Central memory CD4-positive, alpha-beta T cell (primary cell): Measurements from ENCODE around the gene SLC17A3.

Experiments
- DNase-seq: peaks from one replicate; pipeline ENCODE4 v3.0.0; 2022

The SLC17A3 gene

DNA sequence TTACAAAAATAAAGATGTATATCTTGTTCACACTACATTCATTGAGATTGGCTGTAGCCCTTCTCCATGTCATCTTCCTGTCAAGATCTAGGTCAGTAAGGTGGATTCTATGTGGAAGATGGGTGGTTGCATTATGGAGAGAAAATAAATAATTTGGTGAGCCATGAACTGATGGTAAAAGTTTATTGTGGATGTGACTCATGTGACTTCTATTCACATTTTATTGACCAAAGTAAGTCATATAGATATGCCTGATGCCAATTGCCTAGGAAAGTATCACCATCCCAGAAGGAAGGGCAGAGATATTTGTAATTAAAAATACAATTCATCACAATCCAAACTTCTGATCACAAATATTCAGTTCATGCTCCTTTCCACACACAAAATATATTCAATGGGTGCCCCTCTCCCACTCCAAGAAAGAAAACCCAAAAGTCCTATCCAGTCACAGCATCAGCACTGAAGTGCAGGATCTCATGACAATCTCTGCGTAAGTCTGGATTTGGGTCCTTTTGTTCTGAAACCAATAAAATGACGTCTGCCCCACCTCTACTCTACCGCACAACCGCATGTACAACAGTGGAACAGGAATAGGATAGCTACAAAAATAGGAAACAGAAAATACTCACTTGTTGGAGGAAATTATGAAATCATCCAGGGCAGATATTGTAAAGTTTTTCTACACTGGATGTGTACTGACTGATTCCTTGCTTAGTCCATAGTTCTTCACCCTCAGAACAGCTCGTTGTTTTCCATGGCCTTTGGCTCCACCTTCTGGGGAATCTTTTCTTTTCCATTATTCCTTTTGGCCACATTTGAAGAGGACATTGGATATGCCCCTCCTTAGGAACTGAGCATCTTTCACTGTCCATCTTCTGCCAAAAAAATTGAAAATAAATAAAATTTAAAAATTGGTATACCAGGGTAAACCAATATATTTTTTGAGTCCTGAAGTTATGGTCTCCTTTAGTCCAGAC lies 16.1 kb upstream of the SLC17A3 start:
- DNase-seq: peak; percentile 15

DNA sequence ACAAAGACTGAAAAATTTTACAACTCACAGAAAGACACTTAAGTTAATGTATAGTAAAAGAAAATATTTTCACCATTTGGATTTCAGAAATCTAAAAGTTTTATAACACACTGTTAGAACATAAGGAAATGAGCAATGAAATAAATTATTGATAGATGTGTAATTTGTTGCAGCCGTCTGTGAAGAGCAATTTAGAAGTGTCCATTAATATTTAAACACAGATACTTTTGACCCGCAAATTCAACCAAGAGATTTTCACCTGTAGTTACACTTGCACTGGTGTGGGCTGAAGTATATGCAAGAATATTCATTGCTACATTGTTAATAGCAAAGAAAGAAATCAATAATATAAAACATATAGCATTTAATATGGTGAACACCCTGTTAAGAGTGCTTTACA lies 14.6 kb upstream of the SLC17A3 start:
- DNase-seq: no peak

DNA sequence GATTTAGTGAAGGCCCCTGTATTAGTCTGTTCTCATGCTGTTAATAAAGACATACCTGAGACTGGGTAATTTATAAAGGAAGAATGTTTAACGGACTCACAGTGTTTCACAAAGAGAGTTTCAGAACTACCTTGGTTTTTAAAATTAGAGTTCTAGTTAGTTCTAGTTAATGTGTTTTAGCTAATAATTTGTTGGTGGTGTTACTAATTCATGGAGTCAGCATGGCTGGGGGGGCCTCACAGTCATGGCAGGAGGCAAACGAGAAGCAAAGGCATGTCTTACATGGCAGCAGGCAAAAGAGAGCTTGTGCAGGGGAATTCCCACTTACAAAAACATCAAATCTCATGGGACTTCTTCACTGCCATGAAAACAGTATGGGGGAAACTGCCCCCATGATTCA lies 12.0 kb upstream of the SLC17A3 start:
- no peak for DNase-seq

DNA sequence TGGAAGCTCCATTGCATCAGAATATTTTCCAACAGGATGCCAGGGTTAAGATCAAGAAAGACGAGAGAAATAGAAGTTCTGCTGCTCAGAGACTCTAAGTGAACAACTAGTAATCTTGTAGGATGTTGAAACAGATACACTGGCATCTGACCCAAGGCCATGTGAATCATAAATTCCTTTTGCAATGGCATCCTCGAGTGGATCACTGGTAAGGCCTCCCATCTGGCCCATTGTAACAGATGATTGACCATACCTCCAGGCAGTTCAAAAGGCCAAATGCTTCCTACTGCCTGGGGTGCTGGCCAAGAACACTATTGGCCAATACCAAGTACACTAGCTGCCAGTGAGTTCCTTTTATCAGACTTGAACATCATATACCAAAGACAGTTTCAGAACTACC lies 9.9 kb upstream of the SLC17A3 start:
- no peak for DNase-seq

DNA sequence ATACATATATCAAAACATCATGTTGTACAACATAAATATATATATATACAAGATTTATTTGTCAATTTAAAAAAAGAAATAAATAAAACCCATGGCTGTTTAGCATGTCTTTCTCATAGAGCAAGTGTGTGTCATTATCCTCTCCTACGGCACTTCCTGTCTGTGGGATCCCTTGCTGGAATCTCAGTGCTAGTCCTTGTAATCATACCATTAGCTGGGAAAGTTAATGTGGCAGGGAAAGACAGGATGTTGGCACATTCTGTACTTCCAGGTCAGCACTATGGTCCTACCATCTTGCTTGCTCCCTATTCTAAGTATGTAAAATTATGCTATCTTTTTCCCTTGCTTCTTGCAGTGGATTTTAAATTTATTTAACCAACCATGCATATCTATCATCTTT lies 9.5 kb upstream of the SLC17A3 start:
- DNase-seq: no peak

DNA sequence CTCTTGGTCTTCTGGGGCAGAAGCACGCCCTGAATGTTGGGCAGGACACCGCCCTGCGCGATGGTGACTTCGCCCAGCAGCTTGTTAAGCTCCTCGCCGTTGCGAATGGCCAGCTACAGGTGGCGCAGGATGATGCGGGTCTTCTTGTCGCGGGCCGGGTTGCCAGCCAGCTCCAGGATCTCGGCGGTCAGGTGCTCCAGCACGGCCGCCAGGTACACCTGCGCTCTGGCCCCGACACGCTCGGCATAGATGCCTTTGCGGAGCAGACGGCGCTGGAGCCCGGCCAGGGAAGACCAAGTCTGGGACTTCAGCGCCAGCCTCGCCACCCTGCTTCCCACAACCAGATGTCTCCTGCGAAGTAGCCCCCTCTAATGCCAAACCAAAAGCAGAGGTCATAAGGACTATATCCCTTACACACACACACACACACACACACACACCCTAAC lies 8.0 kb upstream of the SLC17A3 start:
- peak; percentile 61 for DNase-seq

DNA sequence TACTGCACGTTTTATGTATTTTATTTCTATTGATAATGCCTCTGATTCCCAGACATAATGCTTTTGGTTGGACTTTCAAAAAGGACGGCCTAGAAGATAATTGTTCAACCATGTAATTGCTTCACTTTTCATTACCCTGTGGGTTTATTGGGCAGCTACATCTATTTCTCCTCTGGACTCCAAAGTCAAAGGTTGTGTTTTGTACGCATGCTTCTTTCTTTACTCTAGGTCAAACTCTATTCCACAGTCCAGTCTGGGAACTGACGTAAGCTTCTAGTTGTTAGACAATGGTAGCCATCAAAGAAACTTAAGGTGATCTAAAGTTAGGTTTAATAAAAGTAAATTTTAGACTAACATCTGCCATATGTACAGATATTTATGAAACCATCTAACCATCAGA lies 6.6 kb upstream of the SLC17A3 start:
- DNase-seq: no peak

DNA sequence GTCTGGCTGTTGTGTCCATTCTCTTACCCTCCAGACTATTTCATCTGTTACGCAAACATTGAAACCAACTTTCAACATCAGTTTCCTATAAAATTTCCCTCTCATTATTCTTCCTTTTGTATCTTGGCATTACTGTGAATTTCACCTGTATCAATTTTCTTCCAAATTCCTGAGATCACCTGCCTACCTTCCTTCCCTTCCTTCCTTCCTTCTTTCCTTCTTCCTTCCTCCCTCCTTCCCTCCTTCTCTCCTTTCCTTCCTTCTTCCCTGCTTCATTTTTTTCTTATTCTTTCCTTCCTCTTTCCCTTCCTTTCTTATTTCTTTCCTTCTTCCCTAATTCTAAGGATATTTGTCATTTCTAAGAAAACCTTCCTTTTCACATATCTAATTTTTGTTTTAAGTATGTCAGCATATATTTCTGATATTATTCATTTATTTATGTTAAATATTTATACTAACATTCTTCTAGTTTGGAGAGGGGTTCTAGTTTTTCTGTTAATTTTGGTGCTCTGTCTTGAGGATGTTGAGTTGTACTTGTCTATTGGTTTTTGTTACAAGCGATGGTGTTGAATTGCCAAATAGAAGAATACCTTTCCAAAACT lies 4.8 kb upstream of the SLC17A3 start:
- no peak for DNase-seq

DNA sequence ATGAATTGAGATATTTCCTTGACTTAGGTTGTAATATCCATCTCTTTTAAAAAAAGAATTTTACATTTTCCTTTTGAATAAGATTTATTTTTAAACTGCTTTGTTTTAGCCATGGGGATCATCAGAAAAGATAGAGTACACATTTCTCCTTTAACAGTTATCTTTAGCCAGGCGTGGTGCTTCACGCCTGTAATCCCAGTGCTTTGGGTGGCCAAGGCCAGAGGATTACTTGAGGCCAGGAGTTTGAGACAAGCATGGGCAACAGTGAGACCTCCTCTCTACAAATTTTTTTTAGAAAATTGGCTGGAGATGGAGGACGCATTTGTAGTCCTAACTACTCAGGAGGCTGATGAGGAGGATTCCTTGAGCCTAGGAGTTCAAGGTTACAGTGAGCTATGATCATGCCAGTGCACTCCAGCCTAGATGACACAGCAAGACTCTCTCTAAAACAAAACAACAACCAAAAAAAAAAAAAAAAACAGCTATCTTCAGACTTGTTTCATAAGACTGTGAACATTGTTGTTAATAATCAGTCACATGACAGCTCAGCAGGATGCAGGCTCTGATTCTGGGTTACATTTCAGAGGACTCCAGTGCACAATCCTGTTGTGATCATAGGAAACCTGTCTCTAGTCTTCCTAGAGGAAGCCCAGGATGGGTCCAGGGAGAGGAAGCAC lies 2.0 kb upstream of the SLC17A3 start:
- no peak for DNase-seq

DNA sequence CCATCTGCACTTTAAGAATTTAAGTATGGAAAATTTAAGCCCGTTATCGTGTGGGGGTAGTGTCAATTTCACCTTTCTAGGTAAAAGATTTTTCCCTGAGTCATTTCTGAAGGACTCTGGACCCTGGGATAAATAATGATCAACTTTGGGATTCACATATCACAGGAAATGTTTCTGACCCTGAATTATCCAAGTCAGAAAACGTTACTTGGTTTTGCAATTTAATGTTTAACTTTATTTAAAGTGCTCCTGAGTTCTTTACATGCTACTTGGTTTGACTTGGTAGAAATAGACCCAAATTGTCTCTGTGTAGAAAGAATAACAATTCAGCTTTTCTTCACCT lies 1.5 kb upstream of the SLC17A3 start:
- DNase-seq: no peak

DNA sequence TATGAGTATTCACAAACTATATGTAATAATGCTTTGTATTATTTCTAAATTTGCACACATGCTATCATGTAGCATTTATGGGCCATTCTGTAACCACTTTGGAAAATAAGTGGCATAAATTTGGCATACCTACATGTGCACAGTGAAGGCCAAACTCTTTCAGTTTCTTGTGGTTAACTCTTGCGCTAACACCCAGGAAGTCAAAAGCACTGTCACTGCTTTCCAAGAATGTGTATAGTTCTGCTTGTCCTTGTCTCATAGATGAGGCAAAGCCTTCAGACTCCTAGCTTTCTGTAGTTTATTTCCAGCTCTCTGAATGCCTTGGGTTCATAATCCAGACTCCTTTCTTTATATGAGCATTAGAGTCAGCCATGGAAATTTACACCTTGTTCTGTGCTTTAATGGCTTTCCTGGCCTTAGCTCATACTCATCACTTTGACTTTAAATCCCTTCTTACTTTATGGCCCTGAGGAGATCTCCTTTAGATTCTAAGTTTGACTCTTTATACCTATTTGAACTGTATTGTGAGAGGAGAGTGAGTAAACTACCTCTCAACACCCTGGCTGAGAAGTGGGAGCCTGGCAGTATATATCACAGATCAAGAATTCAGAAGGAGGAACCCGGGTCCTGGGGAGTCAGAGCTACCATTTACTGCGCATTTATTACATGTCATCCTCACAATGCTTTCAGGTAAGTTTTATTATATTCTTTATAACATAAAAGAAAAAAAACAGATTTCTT lies 949 bp upstream of the SLC17A3 start:
- DNase-seq: peak; percentile 5

DNA sequence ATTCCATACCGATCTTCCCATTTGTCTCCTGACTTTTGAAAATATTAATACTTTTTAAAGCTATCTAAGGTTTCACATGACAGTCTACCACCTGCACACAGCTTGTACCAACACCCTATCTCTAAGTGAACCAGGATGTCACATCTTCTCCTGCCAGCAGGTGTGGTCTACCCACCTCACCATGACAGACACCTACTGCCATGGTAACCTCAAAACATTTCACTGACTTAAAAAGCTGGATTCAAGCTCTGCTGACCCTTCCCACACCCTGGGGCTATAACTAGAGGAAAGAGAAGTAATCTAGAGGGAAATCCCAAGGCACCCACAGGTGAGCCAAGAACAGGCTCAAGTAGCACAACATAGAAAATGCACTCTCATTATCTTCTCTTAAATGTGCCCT lies 1.2 kb downstream of the SLC17A3 start:
- peak; percentile 74 for DNase-seq

DNA sequence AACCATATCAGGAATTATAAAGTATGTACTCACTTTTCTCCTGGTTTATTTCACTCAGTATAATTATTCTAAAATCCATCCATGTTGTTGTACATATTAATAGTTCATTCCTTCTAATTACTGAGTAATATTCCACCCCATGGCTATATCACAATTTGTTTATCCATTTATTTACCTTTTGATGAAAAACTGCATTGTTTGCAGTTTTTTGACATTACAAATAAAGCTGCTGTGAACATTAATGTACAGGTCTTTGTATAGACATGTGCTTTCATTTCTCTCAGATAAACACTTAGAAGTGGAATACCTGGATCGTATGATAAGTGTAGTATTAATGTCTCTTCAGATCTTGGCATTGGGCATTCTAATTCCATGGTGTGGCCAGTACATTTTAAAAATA lies 4.2 kb downstream of the SLC17A3 start:
- DNase-seq: no peak

DNA sequence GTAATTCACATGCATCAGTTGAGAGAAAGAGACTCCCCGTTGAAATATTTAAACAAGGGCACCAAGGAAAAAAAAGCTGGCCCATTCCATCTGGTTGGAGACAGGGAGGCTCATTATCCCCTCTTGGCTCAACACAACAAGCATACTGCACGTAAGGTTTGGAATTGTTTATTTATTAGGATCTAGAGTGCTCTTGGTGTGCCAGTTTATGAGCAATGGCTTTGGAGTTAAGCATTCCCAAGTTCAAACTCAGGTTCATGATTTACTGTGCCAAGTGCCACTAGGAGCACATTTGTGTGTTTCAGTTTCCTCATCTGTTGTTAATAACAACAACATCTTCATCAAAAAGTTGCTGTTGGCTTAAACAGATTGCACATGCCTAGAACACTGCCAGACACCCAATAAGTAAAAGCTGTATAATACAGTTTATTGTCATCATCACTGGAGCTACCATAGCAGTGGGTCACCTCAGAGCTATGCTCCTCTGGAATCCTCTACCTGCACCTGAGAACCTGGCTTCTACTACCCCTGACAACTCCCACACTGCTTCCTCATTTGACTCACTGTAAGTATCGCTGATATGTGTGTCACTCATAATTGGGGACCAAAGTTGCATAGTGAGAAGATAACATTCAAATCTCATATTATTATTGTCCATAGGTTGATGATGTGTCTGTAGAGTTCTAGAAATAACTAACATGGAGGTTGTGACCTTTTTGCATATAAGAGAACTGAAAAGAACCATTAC lies 5.4 kb downstream of the SLC17A3 start:
- no peak for DNase-seq

DNA sequence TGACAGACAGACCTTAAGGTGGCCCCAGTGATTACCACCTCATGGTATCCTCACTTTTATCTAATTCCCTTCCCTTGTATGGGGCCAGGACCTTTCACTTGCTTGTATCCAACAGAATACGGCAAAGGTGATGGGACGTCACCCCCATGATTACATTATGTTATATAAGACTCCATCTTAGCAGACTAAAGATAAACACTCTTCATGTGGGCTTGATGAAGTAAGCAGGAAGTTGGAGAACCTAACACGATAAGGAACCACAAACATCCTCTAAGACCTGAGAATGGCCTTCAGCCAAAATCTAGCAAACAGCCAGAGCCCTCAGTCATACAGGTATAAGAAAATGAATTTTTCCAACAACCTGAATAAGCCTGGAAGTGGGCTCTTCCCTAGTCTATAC lies 8.0 kb downstream of the SLC17A3 start:
- peak; percentile 83 for DNase-seq

DNA sequence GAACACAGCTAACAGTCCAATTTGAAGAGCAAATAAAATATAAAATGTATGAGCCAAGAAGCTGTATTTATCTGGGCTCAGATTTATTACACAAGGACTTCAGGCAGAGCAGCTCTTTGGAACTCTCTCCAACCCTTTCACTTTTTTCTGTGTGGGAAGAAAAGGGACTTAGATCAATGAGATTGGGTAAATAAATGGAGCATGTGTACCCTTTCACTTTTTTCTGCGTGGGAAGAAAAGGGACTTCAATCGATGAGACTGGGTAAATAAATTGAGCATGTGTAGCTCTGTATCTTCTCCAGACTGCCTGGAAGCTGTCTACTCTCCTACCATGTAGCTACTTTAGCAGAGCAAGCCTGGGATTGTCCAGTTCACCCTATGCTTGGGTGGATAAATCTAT lies 10.7 kb downstream of the SLC17A3 start:
- DNase-seq: no peak

DNA sequence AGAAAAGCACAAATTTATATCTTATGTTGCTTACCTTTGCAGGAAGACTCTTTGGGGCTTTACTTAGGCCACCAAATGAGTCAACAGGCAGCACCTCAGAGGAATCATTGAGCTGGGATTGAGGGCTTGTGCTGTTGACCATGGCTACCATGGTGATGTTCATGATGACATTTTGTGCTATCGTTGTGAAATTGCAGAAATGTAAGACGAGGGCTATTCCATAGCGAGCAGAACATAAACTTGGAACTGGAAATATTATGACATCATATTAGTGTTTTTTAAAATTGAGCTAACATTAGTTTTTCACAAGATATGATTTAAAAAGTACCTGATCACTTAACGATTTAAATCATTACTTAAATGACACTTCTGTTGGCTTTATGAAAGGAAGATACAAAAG lies 11.8 kb downstream of the SLC17A3 start:
- DNase-seq: no peak

DNA sequence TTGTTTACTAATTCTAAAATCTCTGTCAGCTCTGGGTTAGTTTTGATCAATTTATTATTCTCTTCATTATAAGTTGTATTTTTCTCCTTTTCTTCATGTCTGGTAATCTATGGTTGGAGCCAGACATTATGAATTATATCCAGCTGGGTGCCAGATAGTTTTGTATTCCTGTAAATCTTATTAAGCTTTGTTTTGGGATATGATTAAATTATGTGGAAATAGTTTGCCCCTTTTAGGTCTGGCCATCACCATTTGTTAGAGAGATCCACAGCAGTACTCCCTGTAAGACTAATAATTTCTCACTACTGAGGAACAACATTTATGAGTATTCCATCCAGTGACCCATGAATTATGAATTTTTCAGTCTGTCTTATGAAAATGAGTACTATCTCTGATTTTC lies 21.3 kb downstream of the SLC17A3 start:
- no peak for DNase-seq

DNA sequence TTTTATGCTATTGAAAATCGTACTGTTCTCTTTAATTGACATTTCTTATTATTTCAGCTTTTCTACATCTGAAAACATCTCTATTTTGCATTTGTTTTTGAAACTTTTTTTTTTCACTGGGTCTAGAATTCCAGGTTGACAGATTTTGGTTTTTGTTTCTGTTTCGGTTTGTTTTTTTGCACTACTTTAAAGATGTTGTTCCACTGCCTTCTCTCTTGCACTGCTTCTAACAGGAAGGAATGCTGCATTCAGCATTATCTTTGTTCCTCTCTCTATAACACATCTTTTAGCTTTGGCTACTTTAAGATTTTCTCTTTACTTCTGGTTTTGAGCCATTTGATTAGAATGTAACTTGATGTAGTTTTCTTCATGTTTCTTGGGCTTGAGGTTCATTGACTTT lies 22.1 kb downstream of the SLC17A3 start:
- DNase-seq: no peak

DNA sequence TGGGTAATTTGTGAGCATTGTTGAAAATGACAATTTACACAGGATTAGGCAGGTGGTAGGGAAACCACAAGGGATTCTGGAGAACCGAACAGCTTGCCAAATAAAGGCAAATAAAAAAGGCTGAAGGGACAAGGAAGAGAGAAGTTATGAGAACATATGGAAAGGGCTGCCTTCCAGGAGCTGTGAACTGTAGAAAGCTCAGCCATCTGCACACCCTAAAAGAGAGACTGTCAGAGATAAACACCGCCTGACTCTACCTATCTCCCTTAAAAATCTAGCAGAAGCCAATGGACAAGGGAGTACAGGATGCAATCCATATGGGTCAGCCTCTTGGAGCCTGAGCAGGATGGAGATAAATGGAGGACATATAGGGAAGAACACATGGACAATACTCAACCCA lies 29.5 kb downstream of the SLC17A3 start:
- DNase-seq: no peak

DNA sequence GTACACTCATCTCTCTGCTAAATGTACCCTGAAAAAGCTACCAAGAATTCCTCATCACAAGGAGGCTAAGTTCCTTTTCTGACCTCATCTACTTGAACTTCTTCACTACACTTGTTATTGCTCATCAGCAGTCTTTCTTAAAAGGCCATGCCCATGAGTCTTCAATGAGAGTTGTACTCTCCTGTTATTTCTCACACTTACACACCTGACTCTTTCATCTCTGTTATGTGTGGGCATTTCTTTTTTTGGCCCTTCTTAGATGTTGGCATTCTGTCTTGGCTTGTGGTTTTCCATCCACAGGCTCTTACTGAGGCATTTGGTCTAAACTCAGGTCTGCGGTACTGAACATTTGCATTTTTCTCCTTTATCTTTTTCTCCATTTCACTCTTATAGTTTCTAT lies 31.5 kb downstream of the SLC17A3 start:
- DNase-seq: no peak
